Measurements from ENCODE around the gene PARVG. TPM values are rescaled to one million over a fixed set of nuclear protein-coding genes. Genes with fewer than 3 reads are reported as not detected.
A peak's percentile ranks its signal among the peaks of the same experiment; 100 is the strongest.

PARVG gene
- total RNA-seq, 1 donor from 2014 or later, result 0.41 TPM

DNA sequence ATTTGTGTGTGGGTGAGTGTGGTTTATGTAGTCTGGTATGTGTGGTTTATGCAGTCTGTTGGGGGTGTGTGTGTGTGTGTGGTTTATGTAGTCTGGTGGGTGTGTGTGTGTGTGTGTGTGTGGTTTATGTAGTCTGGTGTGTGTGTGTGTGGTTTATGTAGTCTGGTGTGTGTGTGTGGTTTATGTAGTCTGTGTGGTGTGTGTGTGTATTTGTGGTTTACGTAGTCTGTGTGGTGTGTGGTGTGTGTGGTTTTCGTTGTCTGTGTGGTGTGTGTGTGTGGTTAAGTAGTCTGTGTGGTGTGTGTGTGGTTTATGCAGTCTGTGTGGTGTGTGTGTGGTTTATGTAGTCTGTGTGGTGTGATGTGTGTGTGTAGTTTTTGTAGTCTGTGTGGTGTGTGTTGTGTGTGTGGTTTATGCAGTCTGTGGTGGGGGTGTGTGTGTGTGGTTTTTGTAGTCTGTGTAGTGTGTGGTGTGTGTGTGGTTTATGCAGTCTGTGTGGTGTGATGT is 26.2 kb upstream of the PARVG start:
- no peak for FAIRE-seq

DNA sequence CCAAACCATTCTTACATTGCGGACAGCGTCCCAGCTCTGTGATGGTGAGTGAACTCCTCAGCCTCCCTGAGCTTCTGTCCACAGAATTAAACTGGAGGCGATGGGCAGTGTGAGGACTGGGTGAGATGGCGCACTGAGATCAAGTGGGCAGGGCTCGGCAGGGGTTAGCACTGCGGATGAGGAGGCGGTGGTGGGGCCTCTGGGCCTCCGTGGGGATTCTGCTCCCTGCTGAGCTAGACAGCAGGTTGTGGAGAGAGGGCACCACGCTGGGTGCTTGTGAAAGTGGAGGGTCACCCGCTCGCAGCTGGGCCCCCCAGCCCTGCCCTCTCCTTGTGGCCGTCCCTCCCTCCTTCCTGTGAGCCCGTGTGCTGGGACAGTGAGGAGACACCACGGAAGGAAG is 25.6 kb upstream of the PARVG start:
- no peak for DNase-seq (ENCODE audit: low spot score in 2 of 2)
- FAIRE-seq, result no peak

More for the DNA sequence above, 26.2 kb upstream of the PARVG start:
- DNase-seq (ENCODE audit: low spot score in 2 of 2), result no peak

GRCh38 chr22:44157916-44158618 is 22.7 kb upstream of the PARVG start:
- DNase-seq (ENCODE audit: low spot score in 2 of 2), result no peak
- FAIRE-seq, result no peak

GRCh38 chr22:44158816-44159215 is 21.9 kb upstream of the PARVG start:
- no peak for DNase-seq (ENCODE audit: low spot score in 2 of 2)

GRCh38 chr22:44159221-44159620 is 21.5 kb upstream of the PARVG start:
- no peak for FAIRE-seq
- no peak for DNase-seq (ENCODE audit: low spot score in 2 of 2)

More at GRCh38 chr22:44158816-44159215, 21.9 kb upstream of the PARVG start:
- no peak for FAIRE-seq

DNA sequence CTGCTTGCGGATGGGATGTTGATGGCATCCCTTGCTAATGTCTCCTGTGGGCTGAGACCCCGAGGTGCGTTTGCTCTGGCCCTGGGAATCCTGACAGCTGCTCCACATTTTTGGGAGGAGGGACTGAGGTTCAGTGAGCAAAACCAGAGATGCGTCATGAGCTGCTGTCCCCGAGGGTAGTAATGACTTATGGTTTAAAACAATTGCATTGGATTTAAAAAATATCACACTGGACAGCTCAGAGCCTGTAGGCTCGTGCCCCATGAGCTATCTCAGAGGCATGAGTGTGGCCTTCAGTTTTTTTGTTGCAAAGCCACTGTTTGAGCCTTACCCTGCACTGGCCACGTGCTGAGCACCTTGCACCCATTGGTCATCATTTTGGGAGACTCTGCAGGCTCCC is 20.9 kb upstream of the PARVG start:
- DNase-seq (ENCODE audit: low spot score in 2 of 2), result no peak

GRCh38 chr22:44160421-44160820 is 20.3 kb upstream of the PARVG start:
- DNase-seq (ENCODE audit: low spot score in 2 of 2) (no peak), FAIRE-seq (no peak)

More for the DNA sequence above, 20.9 kb upstream of the PARVG start:
- no peak for FAIRE-seq

GRCh38 chr22:44161673-44162072 is 19.1 kb upstream of the PARVG start:
- no peak for FAIRE-seq
- DNase-seq (ENCODE audit: low spot score in 2 of 2), result no peak

DNA sequence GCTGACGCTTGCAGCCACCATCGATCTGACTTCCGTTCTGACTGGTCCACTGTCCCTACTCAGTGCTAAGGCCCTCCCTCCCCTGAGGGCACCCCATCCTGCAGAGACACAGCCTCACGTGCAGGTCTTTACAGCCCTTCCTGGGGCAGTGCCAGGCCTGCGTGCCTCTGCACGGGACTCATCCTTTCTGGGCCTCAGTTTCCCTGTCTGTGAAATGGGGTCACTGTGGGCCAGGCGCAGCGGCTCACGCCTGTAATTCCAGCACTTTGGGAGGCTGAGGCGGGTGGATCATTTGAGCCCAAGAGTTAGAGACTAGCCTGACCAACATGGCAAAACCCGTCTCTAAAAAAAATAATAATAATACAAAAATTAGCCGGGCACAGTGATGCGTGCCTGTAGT is 17.8 kb upstream of the PARVG start:
- DNase-seq (ENCODE audit: low spot score in 2 of 2) (no peak), FAIRE-seq (no peak)

GRCh38 chr22:44163536-44163935 is 17.2 kb upstream of the PARVG start:
- DNase-seq (ENCODE audit: low spot score in 2 of 2) (no peak), FAIRE-seq (no peak)

GRCh38 chr22:44164031-44164430 is 16.7 kb upstream of the PARVG start:
- DNase-seq (ENCODE audit: low spot score in 2 of 2) (no peak), FAIRE-seq (no peak)

DNA sequence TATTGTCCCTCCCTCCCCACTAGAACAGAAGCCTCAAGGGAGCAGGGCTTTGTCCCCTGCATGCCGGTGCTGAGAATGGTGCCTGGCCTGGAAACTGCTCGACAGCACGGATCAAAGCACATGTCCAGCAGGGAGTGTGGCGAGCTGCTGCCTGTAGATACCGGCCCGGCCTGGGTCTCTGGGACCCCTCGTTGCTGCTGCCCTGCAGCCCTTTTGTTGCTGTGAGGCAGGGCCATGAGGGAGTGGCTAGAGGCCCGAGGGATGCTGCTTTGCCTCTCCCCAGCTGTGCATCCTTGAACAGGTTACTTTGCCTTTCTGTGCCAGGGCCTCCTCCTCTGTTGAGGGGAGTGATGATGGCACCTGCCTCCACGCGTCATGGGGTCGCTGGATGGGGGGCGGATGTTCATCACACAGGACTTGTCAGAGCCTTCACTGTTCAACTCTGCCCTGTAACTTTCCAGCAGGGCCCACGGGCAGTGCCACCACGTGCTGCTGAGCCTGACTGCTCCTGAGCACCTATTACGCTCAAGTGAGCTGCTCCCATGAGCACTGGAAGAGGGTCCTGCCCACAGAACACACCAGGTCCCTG is 15.3 kb upstream of the PARVG start:
- DNase-seq (ENCODE audit: low spot score in 2 of 2) (no peak), FAIRE-seq (no peak)

DNA sequence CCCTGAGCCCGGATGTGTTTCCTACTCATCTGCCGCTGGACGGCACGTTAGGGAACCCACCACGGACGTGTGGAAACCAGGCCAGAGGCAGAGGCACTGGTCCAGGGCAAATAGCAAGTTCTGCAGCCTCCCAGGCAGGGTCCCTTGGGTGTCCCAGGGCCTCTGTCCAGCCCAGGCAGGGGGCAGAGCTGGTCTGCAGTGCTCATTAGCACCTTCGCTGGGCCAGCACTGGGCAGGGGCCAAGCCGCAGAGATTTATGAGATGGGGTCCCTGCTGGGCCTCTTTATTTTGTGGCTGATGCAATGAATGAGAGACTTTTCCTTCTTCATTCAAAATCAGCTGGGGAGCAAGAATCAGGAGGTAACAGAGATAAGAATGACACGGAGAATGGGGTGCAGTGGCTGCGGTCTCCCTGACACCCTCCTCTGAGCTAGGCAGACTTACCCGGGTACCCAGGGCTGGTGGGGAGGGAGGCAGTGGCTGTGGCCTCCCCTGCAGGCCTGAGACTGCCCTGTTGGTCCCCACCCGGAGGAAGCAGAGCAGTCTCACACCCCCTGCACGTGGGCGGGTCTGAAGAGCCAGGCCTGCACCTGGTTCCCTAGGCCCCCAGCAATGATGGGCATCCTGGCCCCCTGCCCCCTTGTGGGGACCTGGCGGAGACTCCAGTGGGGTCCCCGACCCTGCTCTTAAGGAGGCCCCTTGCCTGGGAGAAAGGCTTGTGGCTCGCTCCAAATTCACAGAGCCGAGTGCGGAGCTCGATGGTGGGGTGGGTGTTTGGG is 14.0 kb upstream of the PARVG start:
- no peak for FAIRE-seq
- DNase-seq (ENCODE audit: low spot score in 2 of 2), result no peak

DNA sequence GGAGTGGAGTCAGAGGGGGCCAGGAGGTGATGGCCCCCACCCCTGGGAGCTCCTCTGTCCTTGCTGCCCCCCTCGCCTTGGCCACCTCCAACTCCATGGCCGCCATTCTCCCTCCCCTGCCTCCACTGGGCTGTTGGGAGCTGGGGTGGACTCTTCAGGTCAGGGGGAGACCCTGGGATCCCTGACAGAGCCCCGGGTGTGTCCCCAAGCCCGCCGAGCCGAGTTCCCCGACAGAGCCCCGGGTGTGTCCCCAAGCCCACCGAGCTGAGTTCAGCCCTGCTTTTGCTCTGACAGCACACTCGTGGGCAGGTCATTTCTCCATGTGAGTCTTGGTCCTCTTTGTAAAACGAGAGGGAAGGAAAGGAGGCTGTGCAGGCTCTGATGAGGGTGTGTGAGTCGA is 13.2 kb upstream of the PARVG start:
- DNase-seq (ENCODE audit: low spot score in 2 of 2) (no peak), FAIRE-seq (no peak)

- no peak for DNase-seq (ENCODE audit: low spot score in 2 of 2)
- FAIRE-seq, result no peak
Observed at GRCh38 chr22:44168206-44168605, 12.5 kb upstream of the PARVG start.

GRCh38 chr22:44170470-44170869 is 10.3 kb upstream of the PARVG start:
- no peak for FAIRE-seq

DNA sequence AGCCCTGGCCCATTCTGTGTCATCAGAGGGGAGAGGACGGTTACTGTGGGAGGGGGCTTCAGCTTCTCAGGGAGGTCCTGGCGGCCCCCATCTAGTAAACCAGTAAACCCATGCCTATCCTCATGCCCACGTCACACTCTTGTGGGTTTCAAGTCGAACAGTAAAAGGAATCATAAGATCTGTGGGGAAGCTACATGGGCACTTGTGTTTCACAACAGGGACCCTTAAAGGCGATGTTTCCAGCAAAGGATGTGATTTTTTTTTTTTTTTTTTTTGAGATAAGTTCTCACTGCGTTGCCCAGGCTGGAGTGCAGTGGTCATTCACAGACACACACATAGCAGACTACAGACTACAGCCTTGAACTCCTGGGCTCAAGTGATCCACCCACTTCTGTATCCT is 9.2 kb upstream of the PARVG start:
- no peak for DNase-seq (ENCODE audit: low spot score in 2 of 2)
- FAIRE-seq, result no peak

More at GRCh38 chr22:44170470-44170869, 10.3 kb upstream of the PARVG start:
- DNase-seq (ENCODE audit: low spot score in 2 of 2), result no peak

DNA sequence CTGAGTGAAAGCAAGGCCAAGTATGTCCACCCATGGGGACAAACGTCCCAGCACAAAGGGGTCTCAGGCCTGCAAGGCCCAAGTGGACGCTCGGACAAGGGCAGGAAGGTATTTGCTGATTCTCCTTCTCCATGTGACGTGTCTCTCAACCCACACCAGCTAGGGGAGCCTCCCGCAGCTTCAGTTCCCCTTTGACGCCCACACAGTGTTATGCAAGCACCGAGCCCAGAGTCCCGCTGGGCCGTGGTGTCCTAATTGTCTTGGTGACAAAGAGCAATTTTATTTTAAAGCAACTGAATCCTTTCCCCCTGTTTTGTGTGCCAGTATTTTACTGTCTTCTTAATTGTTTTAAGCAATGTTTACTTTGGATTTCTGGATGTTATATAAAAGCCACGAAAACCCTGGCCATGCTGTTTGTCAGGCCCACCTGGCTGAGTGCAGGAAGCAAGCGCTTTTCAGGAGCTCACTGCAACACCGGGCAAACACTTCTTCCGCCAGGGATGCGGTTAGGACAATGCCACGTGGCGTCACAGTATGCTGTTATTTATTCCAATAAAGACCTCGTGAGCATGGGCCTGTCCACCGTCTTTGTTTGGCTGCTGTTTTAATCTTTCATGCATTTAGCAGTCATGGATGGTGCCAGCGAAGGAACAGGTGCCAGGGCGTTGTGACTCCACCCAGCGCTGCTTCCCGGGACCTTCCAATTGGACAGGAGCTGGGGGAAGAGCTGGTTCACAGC is 8.2 kb upstream of the PARVG start:
- peak in 1 of 2 donors; percentile 63 for DNase-seq (ENCODE audit: low spot score in 2 of 2)
- FAIRE-seq, result no peak

GRCh38 chr22:44173154-44173553 is 7.6 kb upstream of the PARVG start:
- FAIRE-seq (no peak), DNase-seq (ENCODE audit: low spot score in 2 of 2) (no peak)

GRCh38 chr22:44175676-44176075 is 5.0 kb upstream of the PARVG start:
- FAIRE-seq (no peak), DNase-seq (ENCODE audit: low spot score in 2 of 2) (no peak)
